Stimulated activated CD8-positive, alpha-beta memory T cell treated with anti-CD3 and anti-CD28 coated beads, Interleukin-7, amount 100 ng/mL, for 24 hours (primary cell): Measurements from ENCODE around the gene CTTNBP2NL.

ENCODE experiments used
- DNase-seq: peaks from one replicate; pipeline ENCODE4 v3.0.0-alpha.2; 2020; ENCODE audit warnings: low read depth

The CTTNBP2NL gene

DNA sequence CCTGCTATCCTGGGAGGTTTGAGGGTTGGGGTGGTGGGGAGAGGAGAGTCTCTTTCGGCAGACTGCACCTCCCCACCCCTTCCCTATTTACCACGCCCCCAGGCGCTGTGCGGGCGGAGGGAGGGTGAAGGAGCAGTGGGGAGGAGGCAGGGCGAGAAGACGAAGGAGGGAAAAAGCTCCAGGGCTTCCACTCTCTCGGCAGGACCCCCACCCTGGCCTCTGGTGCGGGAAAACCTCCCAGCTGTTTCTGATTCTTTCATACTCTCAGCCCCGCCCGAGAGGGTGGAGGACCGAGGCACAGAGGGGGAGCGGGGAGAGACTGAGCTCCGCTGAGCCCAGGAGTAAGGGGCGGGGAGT lies 111.9 kb downstream of the CTTNBP2NL start:
- DNase-seq, result no peak

GRCh38 chr1:112508278-112509004 lies 112.4 kb downstream of the CTTNBP2NL start, which contains the start of gene WNT2B:
TSS of gene WNT2B (plus strand) at chr1:112508965. CDS start at chr1:112509263, 298 bp downstream.
- DNase-seq, result no peak

DNA sequence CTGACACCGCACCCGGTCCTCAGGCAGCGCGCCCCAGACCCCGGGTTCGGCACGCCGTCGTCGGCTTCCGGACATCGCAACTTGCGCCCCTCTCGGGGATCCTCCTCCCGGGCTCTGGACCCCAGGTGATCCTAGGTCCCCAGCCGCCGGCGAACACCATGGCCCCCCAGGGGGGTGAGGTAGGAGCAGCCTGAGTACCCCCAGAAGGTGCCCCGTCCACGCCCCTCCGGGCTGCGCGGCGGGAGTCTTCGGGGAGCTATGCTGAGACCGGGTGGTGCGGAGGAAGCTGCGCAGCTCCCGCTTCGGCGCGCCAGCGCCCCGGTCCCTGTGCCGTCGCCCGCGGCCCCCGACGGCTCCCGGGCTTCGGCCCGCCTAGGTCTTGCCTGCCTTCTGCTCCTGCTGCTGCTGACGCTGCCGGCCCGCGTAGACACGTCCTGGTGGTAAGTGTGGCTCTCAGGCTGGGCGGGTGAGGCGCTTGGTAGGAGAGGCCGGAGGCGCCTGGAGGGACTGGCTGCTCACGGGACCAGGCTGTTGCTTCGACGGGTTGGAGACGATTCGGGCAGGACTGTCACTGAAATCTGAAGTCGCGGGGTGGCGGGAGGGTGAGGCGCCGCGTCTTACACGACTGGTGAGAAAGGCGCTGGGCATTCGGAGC lies 113.1 kb downstream of the CTTNBP2NL start:
- no peak for DNase-seq

GRCh38 chr1:112509660-112510178 lies 113.7 kb downstream of the CTTNBP2NL start:
- no peak for DNase-seq

GRCh38 chr1:112510340-112510739 lies 114.3 kb downstream of the CTTNBP2NL start:
- DNase-seq, result no peak
